ENCODE measurements around the gene IRF2BP2. TPM values are rescaled to one million over a fixed set of nuclear protein-coding genes. Genes with fewer than 3 reads are reported as not detected.
"Not testable (repeated sequence)": the region's sequence is repeated elsewhere in the genome, so short reads cannot be mapped to it uniquely, and the experiment has no call there.

IRF2BP2 gene
- total RNA-seq, 4 donors from 2014 or later = 82.7 to 120 (median 93.3) TPM

DNA sequence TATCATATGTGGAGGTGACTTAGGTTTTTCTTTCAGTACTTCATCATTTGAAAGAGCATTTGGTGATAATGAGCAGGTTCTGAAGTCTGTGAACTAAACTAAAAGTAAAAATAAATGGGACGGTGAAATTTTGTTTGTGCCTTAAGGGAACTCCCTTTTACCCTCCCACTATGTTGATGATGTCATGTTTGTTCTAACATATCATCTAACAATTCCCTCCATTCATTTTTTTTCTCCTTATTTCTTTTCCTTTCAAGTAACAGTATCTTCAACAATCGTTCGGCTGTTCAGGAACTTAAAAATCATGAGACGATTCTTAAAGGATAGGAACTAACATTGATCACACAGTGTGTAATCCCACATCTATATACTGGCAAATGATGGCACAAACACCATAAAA, 30.0 kb upstream of the IRF2BP2 start:
- in situ Hi-C loops (cut with MboI; ENCODE audit: low pct_ligation_motif_present in 1 of 4, low pct_unique_long_range_greater_than_20kb in 1 of 4, low sequenced_read_pairs in 3 of 4) (no loop called here), intact Hi-C loops (cut with DNase I; ENCODE audit: low total_unique reads) (no loop called here)
- peak overlapping the region in 2 of 4 donors; percentile 37 to 39 for H3K27ac ChIP-seq
- WGBS, 2 donors (ENCODE audit: low coverage in 1 of 2) = 61 to 77% methylated on average over 4 of the region's 4 CpGs
- no peaks in the 10 kb centered on the region for H3K9me3 ChIP-seq
- H3K27me3 ChIP-seq = no peaks in the 10 kb centered on the region
- peaks cover 0 to 19% (median 9%) of the 10 kb centered on the region in 4 donors for H3K4me1 ChIP-seq
- no peak for DNase-seq
- H3K4me3 ChIP-seq = no peak overlapping the region
- no peaks in the 10 kb centered on the region for H3K36me3 ChIP-seq
- TF ChIP-seq EP300 (IDR thresholded peaks at IDR 0.05; ENCODE audit: low read depth) (no peak), POLR2AphosphoS5 (IDR thresholded peaks at IDR 0.05) (no peak), POLR2A (IDR thresholded peaks at IDR 0.05) (no peak)
- TF ChIP-seq, protein P1, sequence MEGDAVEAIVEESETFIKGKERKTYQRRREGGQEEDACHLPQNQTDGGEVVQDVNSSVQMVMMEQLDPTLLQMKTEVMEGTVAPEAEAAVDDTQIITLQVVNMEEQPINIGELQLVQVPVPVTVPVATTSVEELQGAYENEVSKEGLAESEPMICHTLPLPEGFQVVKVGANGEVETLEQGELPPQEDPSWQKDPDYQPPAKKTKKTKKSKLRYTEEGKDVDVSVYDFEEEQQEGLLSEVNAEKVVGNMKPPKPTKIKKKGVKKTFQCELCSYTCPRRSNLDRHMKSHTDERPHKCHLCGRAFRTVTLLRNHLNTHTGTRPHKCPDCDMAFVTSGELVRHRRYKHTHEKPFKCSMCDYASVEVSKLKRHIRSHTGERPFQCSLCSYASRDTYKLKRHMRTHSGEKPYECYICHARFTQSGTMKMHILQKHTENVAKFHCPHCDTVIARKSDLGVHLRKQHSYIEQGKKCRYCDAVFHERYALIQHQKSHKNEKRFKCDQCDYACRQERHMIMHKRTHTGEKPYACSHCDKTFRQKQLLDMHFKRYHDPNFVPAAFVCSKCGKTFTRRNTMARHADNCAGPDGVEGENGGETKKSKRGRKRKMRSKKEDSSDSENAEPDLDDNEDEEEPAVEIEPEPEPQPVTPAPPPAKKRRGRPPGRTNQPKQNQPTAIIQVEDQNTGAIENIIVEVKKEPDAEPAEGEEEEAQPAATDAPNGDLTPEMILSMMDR (IDR thresholded peaks at IDR 0.05) = no peak

DNA sequence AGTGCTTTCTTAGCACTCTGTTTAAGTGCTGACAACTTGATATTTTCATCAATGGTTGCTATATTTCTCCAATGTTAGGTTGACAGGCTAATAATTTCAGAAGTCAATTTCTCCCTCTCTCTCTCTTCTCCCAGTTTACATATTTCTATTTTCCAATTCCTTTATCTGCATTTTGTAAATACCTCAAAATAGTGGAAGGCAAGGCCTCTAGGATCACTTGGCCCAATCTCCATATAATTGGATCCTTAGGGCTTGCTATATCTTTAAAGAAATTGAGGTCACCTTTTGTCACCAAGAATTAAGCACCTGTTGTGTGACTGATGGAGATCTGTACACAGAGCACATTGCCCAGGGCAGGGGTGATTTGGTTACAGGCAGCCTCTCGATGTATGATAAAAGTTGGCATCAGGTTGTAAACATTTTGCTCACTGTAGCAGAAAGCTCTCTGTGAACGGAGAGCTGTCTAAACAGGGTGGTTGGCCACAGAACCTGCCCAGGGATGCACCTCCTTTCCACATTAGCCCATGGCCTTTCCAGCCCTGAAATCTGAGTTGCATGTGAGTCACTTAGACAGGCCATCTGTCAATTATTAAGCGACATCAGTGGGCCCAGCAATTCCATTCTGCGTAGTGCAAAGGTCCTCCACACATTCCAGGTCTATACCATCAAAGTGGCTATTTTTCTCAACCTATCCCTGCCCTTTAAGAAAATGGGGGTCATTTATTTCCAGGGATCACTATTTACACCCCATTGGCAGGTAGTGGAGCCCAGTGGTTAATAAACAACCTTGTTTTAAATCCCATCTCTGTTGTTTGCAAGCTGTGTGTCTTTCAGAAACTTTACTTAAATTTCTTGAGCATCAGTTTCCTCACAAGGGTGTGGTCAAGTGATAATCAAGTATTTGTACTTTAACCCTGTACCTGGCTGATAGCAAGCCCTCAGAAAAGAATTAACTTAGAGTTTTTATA, 29.1 kb upstream of the IRF2BP2 start:
- H3K4me3 ChIP-seq = no peak overlapping the region
- no peaks in the 10 kb centered on the region for H3K36me3 ChIP-seq
- no peaks in the 10 kb centered on the region for H3K27me3 ChIP-seq
- no peaks in the 10 kb centered on the region for H3K9me3 ChIP-seq
- no peak for DNase-seq
- WGBS, 2 donors (ENCODE audit: low coverage in 1 of 2) = 53 to 64% methylated on average over 3 to 4 of the region's 4 CpGs
- H3K27ac ChIP-seq = peak overlapping the region in 2 of 4 donors; percentile 37 to 39
- intact Hi-C loops (cut with DNase I; ENCODE audit: low total_unique reads) (no loop called here), in situ Hi-C loops (cut with MboI; ENCODE audit: low pct_ligation_motif_present in 1 of 4, low pct_unique_long_range_greater_than_20kb in 1 of 4, low sequenced_read_pairs in 3 of 4) (no loop called here)
- peaks cover 0 to 15% (median 5%) of the 10 kb centered on the region in 4 donors for H3K4me1 ChIP-seq
- no peak for TF ChIP-seq EP300 (IDR thresholded peaks at IDR 0.05; ENCODE audit: low read depth)
- TF ChIP-seq, protein P1 (IDR thresholded peaks at IDR 0.05) = no peak
- no peak for TF ChIP-seq POLR2A (IDR thresholded peaks at IDR 0.05)
- no peak for TF ChIP-seq POLR2AphosphoS5 (IDR thresholded peaks at IDR 0.05)

DNA sequence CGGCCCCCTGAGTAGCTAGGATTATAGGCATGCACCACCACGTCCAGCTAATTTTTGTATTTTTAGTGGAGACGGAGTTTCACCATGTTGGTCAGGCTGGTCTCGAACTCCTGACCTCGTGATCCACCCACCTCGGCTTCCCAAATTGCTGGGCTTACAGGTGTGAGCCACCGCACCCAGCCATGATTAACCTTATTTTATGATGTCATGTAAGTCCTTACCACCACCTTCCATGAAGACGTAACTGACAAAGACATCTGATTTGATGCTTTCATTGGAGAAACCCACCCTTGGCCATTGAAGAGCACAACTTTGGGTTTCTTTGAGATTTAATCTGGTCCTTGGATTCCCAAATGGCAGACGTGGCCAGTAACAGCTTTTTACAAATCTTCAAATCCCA, 24.9 kb upstream of the IRF2BP2 start:
- in situ Hi-C loops (cut with MboI; ENCODE audit: low pct_ligation_motif_present in 1 of 4, low pct_unique_long_range_greater_than_20kb in 1 of 4, low sequenced_read_pairs in 3 of 4); H3K27me3 ChIP-seq; H3K36me3 ChIP-seq; H3K4me1 ChIP-seq; intact Hi-C loops (cut with DNase I; ENCODE audit: low total_unique reads); DNase-seq; H3K27ac ChIP-seq; H3K9me3 ChIP-seq; H3K4me3 ChIP-seq: not testable (repeated sequence)
- WGBS, 2 donors (ENCODE audit: low coverage in 1 of 2) = 85 to 95% methylated on average over 8 to 9 of the region's 9 CpGs

DNA sequence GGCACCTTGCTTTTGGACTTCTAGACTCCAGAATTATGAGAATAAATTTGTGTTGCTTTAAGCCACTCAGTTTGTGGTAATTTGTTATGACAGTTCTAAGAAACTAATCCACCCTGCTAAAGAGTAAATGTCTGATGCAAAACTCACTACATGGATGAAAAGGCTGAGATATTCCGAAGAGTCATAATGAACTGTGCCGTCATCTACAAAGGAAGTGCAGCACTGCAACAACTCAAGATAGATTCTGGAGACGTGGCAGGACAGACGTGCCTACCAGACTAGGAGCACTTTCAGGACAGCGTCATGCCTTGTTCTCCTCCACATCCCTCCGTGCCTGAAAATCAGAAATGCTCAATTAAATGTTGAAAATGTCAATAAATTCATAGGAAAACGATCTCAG, 24.4 kb upstream of the IRF2BP2 start:
- Histone ChIP-seq H3K9me3 (no peaks in the 10 kb centered on the region), H3K4me3 (no peak overlapping the region), H3K36me3 (no peaks in the 10 kb centered on the region), H3K27ac (no peak overlapping the region), H3K4me1 (peaks cover 0 to 3% (median under 1%) of the 10 kb centered on the region in 4 donors), H3K27me3 (no peaks in the 10 kb centered on the region)
- DNase-seq = no peak
- TF ChIP-seq, protein P1 (IDR thresholded peaks at IDR 0.05) = no peak
- TF ChIP-seq POLR2AphosphoS5 (IDR thresholded peaks at IDR 0.05) = no peak
- no peak for TF ChIP-seq POLR2A (IDR thresholded peaks at IDR 0.05)
- no peak for TF ChIP-seq EP300 (IDR thresholded peaks at IDR 0.05; ENCODE audit: low read depth)
- in situ Hi-C loops (cut with MboI; ENCODE audit: low pct_ligation_motif_present in 1 of 4, low pct_unique_long_range_greater_than_20kb in 1 of 4, low sequenced_read_pairs in 3 of 4) (no loop called here), intact Hi-C loops (cut with DNase I; ENCODE audit: low total_unique reads) (no loop called here)
- 68 to 81% methylated on average over 7 of the region's 7 CpGs for WGBS, 2 donors (ENCODE audit: low coverage in 1 of 2)

Data from transverse colon (tissue), 4 donors.